K562 (cell line): ENCODE results near the gene SLC8A1. TPM values are rescaled to one million over a fixed set of nuclear protein-coding genes. Genes with fewer than 3 reads are reported as not detected.

Experiments
- ATAC-seq: fragments of 200-7000 bp; cut with Tn5 transposase; 3 replicates; pipeline ENCODE4 v1.9.1; 2020; ENCODE audit warnings: moderate library complexity
- BruUV-seq: library from RNA; stranded (reverse); fragments of 400-500 nt; replicated peaks from 2 replicates; lab custom pipeline; 2021; lab: Mats Ljungman, UMichigan
- CTCF ChIA-PET: fragments of 300-600 bp; formaldehyde crosslinking; extraction: SDS; loops from one replicate; lab custom pipeline; 2021; ENCODE audit warnings: low intra/inter-chr PET ratio; lab: Yijun Ruan, JAX
- POLR2A ChIA-PET: fragments of 300-600, 350-650 bp; sonication (Branson Sonifier 250); formaldehyde crosslinking; extraction: SDS; loops from one replicate; lab custom pipeline; 2021; ENCODE audit warnings: antibody characterized with exemption, inconsistent platforms; lab: Yijun Ruan, JAX
- DNase-seq, 4 experiments: peaks; one replicate each; pipeline versions ENCODE4 v3.0.0 to v3.0.0-alpha.2; 2011 to 2018; ENCODE audit warnings: low spot score in 3 of 4, mixed read lengths in 3 of 4; ENCODE audit errors: extremely low read depth in 1 of 4
- FAIRE-seq: peaks from 2 replicates; lab custom pipeline; 2011; peaks lifted over from hg19 to GRCh38; lab: Jason Lieb, UNC
- H2AFZ ChIP-seq: 2 replicates; pipeline ENCODE4 v1.6.0; 2011; ENCODE audit warnings: low read depth, low read length, control low read depth, inconsistent platforms
- H3K27ac ChIP-seq: fragments of 200-600 bp; 3 replicates; pipeline ENCODE4 v1.8.0; 2011; ENCODE audit warnings: low read depth, mild to moderate bottlenecking, control low read depth, inconsistent platforms, low read length, moderate library complexity, mixed read lengths; ENCODE audit errors: extremely low read depth
- H3K27me3 ChIP-seq, 2 experiments: fragments of 300-600 bp in 1 of 2; 2 replicates in 1 of 2; 3 replicates in 1 of 2; pipeline versions ENCODE4 v1.6.0 to v1.8.0; 2011; ENCODE audit warnings: inconsistent platforms in 2 of 2, low read length in 2 of 2, mild to moderate bottlenecking in 1 of 2, mixed read lengths in 1 of 2, moderate library complexity in 1 of 2; ENCODE audit not compliant: control insufficient read depth in 2 of 2, insufficient read depth in 2 of 2
- H3K36me3 ChIP-seq: fragments of 300-600 bp; 3 replicates; pipeline ENCODE4 v1.8.0; 2011; ENCODE audit warnings: mild to moderate bottlenecking, low read length, inconsistent platforms; ENCODE audit not compliant: control insufficient read depth, insufficient read depth
- H3K4me1 ChIP-seq, 2 experiments: fragments of 200-600 bp in 1 of 2; replicated peaks in 1 of 2; 2 replicates in 1 of 2; 3 replicates in 1 of 2; pipeline versions ENCODE4 v1.5.1 to v1.8.0; 2011; ENCODE audit warnings: inconsistent platforms in 2 of 2, low read length in 2 of 2, mild to moderate bottlenecking in 1 of 2, mixed read lengths in 1 of 2, moderate library complexity in 1 of 2; ENCODE audit not compliant: control insufficient read depth in 2 of 2, insufficient read depth in 2 of 2
- H3K4me2 ChIP-seq: 2 replicates; pipeline ENCODE4 v1.6.1; 2011; ENCODE audit warnings: low read length, control low read depth, inconsistent platforms, mixed read lengths; ENCODE audit not compliant: insufficient read depth
- H3K4me3 ChIP-seq: fragments of 200-600 bp; sonication (generic), shearing (Covaris generic); 2 replicates; pipeline ENCODE4 v1.5.1; 2016; ENCODE audit warnings: control low read depth, inconsistent platforms
- H3K79me2 ChIP-seq: fragments of 200-600 bp; 3 replicates; pipeline ENCODE4 v1.8.0; 2011; ENCODE audit warnings: low read length, inconsistent platforms; ENCODE audit not compliant: control insufficient read depth, insufficient read depth
- H3K9ac ChIP-seq, 2 experiments: 2 replicates each; pipeline versions ENCODE4 v1.6.0 to v1.6.1; 2011; ENCODE audit warnings: low read depth in 2 of 2, low read length in 2 of 2, control low read depth in 1 of 2, inconsistent platforms in 1 of 2, mild to moderate bottlenecking in 1 of 2, mixed read lengths in 1 of 2; ENCODE audit not compliant: insufficient read depth in 1 of 2
- H3K9me1 ChIP-seq: one replicate; pipeline ENCODE4 v1.6.0; 2011; ENCODE audit warnings: inconsistent platforms, mild to moderate bottlenecking, low read length, moderate library complexity; ENCODE audit not compliant: control insufficient read depth, insufficient read depth
- H3K9me3 ChIP-seq: replicated peaks from 2 replicates; pipeline ENCODE4 v1.5.1; 2011; ENCODE audit warnings: low read depth, low read length, inconsistent platforms; ENCODE audit not compliant: control insufficient read depth, insufficient read depth
- H4K20me1 ChIP-seq: replicated peaks from 2 replicates; pipeline ENCODE4 v1.6.1; 2011; ENCODE audit warnings: low read length, inconsistent platforms, mixed read lengths; ENCODE audit not compliant: control insufficient read depth, insufficient read depth
- CREBBP ChIP-seq: IDR thresholded peaks from one replicate; pipeline ENCODE4 v1.6.1; 2012; ENCODE audit warnings: low read depth, mild to moderate bottlenecking, control low read depth, inconsistent platforms, low read length
- KAT7 ChIP-seq: sonication (generic); formaldehyde crosslinking; IDR thresholded peaks from 2 replicates; pipeline ENCODE4 v1.8.0; 2022; ENCODE audit warnings: missing genetic modification reagents, mild to moderate bottlenecking, borderline replicate concordance
- PTTG1 ChIP-seq: fragments of 450-650 bp; IDR thresholded peaks from 2 replicates; pipeline ENCODE4 v1.6.1; 2016; ENCODE audit warnings: low read depth, mild to moderate bottlenecking, missing genetic modification characterization, missing compliant biosample characterization
- TEAD2 ChIP-seq: fragments of 450-650 bp; IDR thresholded peaks from 2 replicates; pipeline ENCODE4 v1.6.1; 2016; ENCODE audit warnings: missing genetic modification characterization, control low read depth, missing compliant biosample characterization
- ZNF23 ChIP-seq: fragments of 250-450 bp; sonication (Bioruptor Pico); IDR thresholded peaks from 2 replicates; pipeline ENCODE4 v1.4.0; 2020; ENCODE audit warnings: mild to moderate bottlenecking
- WGBS: fragments of 100-300 bp; shearing (Covaris generic); methylation state at CpG from one replicate; pipeline ENCODE4 v1.1.6; 2016; ENCODE audit warnings: low coverage, mixed read lengths; ENCODE audit not compliant: insufficient coverage; ENCODE audit errors: missing lambda C conversion rate; 5-methylcytosine and 5-hydroxymethylcytosine counted together
- in situ Hi-C: fragments of 300-500 bp; cut with MboI; formaldehyde crosslinking; loops from 4 replicates; pipeline ENCODE4 v1.15.0; 2018; ENCODE audit warnings: inconsistent platforms, mixed read lengths
- intact Hi-C: fragments of 100-400 bp; cut with micrococcal nuclease; formaldehyde crosslinking; loops from 2 replicates; pipeline ENCODE4 v1.14.2; 2022
- polyA plus RNA-seq, 8 experiments: library from polyadenylated mRNA; depleted of rRNA in 4 of 8; stranded (reverse) in 5 of 8; unstranded in 3 of 8; fragments of >200 nt; fragmentation: Nextera tagmentation in 2 of 8; fragmentation: Illumina TruSeq in 1 of 8; extraction: Ambion mirVana in 2 of 8; extraction: Trizol in 1 of 8; gene quantifications; 2 replicates each; pipeline versions ENCODE4 v1.2.1 to v1.2.3, GENCODE V29; 2011 to 2014; ENCODE audit warnings: inconsistent platforms in 1 of 8, missing spikeins in 1 of 8
- total RNA-seq, 7 experiments: library from RNA; depleted of rRNA in 6 of 7; stranded (reverse); fragments of >200 nt in 6 of 7; fragmentation: Illumina TruSeq in 2 of 7; extraction: Trizol in 2 of 7; gene quantifications; 2 replicates each; pipeline versions ENCODE4 v1.2.1 to v1.2.3, GENCODE V29; 2011 to 2021; ENCODE audit warnings: low replicate concordance in 1 of 7
- TF ChIP-seq, protein P1 (sequence below): fragments of 250-450 bp; sonication (Bioruptor Pico); IDR thresholded peaks from 2 replicates; pipeline ENCODE4 v1.8.0; 2022; ENCODE audit warnings: inconsistent platforms, mild to moderate bottlenecking, moderate library complexity, borderline replicate concordance

Gene SLC8A1
- total and polyA plus RNA-seq, 9 of the 15 experiments (the other 6 are each of a cell fraction or from before 2014, with no cell fraction given) = not detected

DNA sequence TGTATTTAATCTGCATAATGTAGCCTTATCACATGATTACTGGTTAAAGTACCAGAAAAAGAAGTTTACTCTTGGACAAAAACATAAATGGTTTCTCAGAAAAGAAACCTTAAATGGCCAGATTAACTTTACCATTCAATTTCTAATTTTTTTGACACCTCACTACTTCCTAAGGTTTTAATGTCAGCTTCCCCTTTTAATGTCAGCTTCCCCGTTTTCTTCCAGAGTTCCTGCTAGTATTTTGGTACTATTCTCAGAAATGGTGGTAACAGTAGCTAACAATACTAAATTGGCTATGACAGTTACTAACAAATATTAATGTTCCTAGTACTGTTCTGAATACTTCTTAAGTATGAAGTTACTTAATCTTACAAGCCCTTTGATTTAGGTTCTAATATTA is 22.4 kb upstream of the SLC8A1 start:
- no TSS peak for BruUV-seq
- DNase-seq = no peak
- Histone ChIP-seq H3K27me3 (no peaks in the 10 kb centered on the region), H3K36me3 (no peaks in the 10 kb centered on the region), H3K4me2 (no peak overlapping the region), H3K9me3 (no peaks in the 10 kb centered on the region; the same call in 1 of the 2 replicates), H4K20me1 (no peaks in the 10 kb centered on the region), H3K9me1 (no peaks in the 10 kb centered on the region), H3K79me2 (no peaks in the 10 kb centered on the region), H3K4me1 (no peaks in the 10 kb centered on the region), H3K27ac (no peak overlapping the region), H2AFZ (no peak overlapping the region), H3K4me3 (no peak overlapping the region), H3K9ac (no peak overlapping the region)
- WGBS = 0% methylated on average over 1 of the region's 1 CpG
- ChIA-PET POLR2A (no interaction called here), CTCF (no interaction called here)
- intact Hi-C loops (no loop called here), in situ Hi-C loops (no loop called here)
- FAIRE-seq = no peak
- no peak for ATAC-seq
- TF ChIP-seq CREBBP (no peak), KAT7 (CRISPR knock-in tag) (no peak), PTTG1 (tag) (no peak), TEAD2 (tag) (no peak), ZNF23 (CRISPR knock-in tag) (no peak)
- TF ChIP-seq, protein P1, sequence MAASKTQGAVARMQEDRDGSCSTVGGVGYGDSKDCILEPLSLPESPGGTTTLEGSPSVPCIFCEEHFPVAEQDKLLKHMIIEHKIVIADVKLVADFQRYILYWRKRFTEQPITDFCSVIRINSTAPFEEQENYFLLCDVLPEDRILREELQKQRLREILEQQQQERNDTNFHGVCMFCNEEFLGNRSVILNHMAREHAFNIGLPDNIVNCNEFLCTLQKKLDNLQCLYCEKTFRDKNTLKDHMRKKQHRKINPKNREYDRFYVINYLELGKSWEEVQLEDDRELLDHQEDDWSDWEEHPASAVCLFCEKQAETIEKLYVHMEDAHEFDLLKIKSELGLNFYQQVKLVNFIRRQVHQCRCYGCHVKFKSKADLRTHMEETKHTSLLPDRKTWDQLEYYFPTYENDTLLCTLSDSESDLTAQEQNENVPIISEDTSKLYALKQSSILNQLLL = no peak
